HG03066 (cell line): ENCODE measurements around the gene MGMT.

Source experiments
- ATAC-seq: cut with Tn5 transposase; IDR thresholded peaks from one replicate; pipeline ENCODE4 v1.9.1; 2021; ENCODE audit warnings: low read depth; ENCODE audit not compliant: unreplicated experiment

MGMT gene

DNA sequence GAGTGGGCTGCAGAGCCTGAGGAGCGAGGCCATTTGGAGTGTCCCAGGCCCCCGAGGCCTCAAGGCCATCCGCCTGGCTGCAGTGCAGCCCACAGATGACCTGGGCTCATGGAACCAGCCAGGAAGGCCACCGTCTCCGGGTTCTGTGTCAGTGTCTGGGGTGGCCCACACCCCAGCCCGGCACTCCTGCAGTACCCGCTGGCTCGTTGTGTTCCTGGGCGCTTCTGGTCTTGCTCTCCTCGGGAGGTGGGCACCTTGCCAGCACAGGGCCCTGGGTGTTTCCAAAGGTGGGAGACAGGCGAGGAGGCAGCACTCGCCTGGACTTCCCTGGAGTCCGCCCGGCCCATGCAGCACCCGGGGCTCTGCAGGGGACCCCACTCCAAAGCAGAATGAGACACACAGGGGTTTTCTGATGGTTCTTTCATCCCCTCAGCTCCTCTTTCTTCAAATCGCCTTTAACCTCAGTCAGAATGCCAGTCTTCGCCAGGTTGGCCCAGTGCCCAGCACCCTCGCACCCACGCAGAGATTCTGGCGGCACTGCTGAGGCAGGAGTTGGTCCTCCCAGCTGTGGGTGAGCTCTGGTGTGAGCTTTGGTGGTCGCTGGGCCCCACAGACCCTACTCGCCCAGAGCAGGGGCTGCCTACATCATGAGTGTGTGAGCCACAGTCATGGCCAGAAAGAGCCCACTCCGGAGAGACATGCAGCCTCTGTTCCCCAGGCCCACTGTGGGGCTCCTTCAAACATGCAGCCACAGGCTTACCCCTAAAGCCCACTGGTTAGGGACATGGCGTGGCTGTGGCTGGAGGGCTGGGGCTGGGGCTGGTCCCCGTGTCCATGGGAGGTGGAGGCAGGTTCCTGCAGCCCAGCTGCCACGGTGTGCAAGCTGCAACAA lies 341.3 kb downstream of the MGMT start:
- no peak for ATAC-seq

DNA sequence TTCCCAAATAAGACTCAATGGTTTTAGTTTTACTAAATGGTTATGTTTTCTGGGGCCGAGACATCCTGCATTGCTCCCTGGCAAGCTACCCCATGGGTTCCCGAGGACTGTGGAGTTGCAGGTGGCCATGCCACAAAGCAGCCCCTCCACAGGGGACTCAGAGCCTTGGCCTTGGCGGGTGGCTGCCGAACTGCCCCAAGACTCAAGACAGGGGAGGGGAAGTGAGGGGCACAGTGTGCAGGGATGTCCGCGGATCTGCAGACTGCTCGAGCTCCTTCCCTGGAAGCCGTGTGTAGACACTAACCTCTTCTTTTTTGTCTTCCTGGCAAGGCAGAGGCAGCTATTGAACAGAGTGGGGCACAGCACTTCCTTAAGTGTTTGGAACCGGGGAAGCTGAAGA lies 342.4 kb downstream of the MGMT start:
- ATAC-seq, result no peak

DNA sequence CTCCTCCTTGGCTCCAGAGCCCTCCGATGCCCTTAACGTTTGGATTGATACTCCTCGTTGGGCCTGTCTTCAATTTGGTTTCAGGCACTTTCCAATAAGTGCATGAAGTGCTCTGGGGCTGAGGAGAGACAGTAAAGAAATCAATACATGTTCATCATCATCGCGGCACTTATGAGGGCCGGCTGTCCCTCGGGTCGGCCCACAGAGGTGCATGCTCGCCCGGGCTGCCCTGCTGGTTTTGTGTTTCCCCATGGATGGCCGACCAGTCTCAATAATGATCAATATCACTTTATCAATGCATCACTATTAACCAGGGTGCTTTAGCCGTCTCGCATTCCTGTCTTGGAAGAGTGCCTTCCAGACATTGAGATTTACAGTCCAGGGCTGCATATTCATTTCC lies 342.8 kb downstream of the MGMT start:
- ATAC-seq, result no peak

DNA sequence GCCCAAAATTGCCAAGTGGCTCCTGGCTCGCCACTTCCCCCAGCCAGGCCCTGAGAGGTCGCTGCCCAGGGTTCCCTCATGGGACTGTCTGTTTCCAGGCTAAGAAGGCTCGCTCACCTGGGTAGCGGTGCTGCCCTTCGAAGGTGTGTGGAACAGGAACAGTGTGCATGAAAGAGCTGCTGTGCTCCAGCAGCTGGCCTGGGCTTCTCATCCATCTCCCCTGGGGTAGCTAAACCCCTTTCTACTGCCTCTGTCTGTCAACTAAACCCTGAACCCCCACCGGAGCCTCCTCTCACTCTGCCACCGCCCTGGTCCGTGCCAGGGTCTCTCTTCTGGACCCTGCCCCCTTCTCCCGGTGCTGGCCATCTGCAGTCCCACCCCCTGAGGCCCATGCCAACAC lies 344.2 kb downstream of the MGMT start:
- ATAC-seq, result no peak

DNA sequence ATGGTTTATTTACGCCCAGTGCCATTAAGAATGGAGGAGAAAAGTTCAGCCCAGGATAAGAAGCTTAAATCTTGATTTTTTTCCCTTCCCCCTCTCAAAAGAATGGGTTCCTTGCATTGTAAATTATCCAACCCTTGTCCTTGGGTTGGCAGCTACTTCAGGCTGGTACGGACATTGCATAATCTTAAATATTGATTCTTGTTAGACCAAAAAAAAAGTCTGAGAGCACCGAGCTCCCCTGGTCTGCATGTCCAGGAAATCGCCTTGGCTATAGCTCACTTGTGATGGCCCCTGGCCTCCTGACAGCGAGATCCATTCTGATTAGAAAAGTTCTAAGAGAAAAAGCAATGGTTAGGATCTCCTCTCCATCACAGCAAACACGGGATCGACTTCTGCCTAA lies 345.4 kb downstream of the MGMT start:
- no peak for ATAC-seq

DNA sequence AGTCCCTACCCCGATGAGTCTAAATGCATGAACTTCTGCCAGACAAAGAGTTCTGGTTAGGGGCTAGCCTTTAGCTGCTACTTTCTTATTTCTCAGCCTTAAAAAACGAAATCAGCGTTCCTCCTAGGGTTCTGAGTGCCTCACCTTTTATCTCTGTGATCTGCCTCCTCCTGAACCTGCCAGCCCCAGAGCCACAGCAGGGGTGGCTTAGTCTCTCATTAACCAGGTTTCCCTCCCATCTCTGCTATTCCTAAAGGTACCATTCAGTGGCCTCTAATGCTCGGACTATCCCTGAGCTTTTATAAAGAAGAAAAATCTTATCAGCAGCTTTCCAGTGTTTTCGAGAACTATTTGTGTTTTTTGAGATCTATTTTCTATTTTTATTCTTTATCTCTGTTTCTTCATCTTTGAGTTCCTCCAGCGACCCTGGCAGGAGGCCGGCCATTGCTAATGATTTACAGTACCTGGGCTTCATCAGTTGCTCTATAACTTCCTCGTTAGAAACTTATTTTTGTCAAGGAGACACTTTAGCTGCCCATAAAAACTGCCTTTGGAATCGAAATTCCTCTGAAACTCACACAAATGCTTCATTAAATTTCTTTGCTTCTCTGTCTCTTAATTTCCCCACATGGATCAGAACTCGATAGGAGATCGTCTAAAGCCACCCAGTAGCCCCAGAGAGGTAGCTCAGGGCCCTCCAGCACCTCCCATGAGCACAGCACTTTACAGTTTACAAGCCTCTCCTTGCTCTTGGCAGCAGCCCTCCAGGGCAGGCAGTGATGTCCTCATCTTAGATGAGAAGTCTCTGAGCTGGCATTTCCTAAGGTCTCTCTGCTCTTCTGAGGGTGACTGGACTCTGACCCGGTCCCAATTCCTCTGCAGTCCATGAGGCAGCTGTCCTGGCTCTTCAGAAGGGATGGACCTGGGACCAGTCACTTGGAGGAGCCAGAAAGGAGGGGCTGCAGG lies 347.9 kb downstream of the MGMT start:
- no peak for ATAC-seq

DNA sequence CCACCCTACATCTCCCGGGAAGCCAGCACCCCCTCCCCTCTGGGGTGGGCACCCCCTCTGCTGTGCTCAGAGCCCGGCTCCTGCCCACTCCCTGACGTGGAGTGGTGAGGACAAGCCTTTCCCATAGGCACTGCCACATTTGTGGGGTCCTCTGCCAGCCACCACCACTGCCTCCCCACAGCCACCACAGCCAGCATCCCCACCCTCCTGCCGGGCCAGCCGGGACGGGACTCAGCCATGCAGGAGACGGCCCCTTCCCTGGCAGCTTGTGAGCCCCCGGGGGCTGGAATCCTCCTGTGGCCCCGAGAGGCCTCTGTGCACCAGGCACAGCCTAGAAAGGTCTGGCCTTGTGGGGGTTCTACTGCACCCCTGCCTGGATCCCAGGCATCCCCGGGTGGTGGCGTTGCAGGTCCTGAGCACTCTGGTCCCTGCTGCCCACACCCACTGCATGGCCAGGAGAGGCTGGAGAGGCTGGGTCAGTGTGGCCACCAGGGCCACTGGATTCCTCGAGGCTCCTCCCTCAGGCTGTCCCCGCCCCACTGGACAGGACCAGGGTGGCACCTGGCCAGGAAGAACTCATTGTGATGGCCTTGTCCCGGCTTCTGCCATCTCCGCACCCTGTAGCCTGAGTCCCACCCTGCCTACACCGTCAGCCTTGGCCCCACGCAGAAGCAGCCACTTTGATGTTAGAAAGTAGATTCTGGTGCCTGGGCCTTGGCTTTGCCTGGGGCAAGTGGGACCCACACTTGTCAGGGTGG lies 349.0 kb downstream of the MGMT start:
- no peak for ATAC-seq

DNA sequence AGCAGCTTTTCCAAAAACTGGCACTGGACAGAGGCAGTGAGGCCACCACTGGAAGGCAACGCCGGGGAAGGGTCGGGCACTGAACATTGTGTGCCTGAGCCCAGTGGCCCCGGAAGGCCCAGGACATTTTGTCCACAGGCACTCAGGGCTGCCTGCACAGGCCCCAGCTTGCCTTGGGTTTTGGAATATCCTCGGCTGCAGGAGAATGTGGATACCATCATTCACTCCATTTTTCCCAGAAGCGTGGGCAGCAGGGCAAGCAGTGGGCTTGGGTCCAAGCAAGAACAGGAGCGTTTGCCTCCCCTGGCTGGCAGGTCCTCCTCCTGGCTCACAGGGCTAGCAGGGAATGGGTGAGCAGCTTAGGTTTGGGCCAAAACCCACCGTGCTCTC lies 349.6 kb downstream of the MGMT start:
- ATAC-seq, result no peak
